HUES64 (cell line): ENCODE results near the gene PTP4A1.

Source experiments
- H3K27ac ChIP-seq: 2 replicates; pipeline ENCODE4 v1.7.0; 2013; ENCODE audit warnings: low read depth, low read length, inconsistent platforms
- H3K27me3 ChIP-seq: 2 replicates; pipeline ENCODE4 v1.6.1; 2013; ENCODE audit warnings: mild to moderate bottlenecking, low read length; ENCODE audit not compliant: insufficient read depth
- H3K36me3 ChIP-seq: 2 replicates; pipeline ENCODE4 v1.6.1; 2013; ENCODE audit warnings: mild to moderate bottlenecking, low read length; ENCODE audit not compliant: insufficient read depth
- H3K4me1 ChIP-seq: 2 replicates; pipeline ENCODE4 v1.6.1; 2013; ENCODE audit warnings: mild to moderate bottlenecking, low read length, moderate library complexity; ENCODE audit not compliant: insufficient read depth
- H3K4me3 ChIP-seq: 2 replicates; pipeline ENCODE4 v1.5.1; 2013; ENCODE audit warnings: mild to moderate bottlenecking, low read length, moderate library complexity
- H3K9ac ChIP-seq: 2 replicates; pipeline ENCODE4 v1.6.1; 2013; ENCODE audit warnings: mild to moderate bottlenecking, low read depth, low read length
- H3K9me3 ChIP-seq: 2 replicates; pipeline ENCODE4 v1.6.1; 2013; ENCODE audit warnings: low read depth, low read length; ENCODE audit not compliant: insufficient read depth
- WGBS: fragments of 150-250, 120-280 bp; methylation state at CpG from one replicate; pipeline ENCODE4 v1.1.7; 2013; ENCODE audit warnings: missing lambda C conversion rate; 5-methylcytosine and 5-hydroxymethylcytosine counted together

PTP4A1 gene

DNA sequence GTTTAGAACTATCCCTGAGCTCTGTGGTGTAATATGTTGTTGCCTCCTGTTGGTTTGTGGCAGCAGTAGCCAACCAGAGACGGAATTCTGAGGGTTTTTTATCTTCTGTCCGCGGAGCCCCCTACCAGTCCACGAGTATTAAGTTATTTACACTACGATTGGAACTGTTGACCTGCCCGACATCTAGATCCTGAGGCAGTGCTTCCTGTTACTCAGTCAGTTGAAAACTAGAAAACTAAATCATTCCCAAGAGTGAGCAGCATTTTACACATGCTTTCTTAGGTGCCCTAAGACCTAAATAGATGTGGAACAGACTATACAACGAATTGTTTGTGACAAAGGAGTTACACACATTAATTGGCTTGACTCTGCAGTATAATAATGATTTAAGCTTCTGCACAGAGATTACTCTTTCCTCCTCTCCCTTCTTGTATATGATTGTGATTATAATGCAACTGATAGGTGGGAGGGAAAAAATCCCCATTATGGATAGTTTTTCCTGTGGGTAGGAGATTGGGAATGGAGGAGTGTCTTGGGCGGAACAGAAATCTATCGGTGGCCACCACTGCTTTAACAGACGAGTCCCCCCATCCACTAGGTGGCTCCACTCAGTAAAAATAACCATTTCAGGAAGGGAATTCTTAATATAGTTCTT lies 1.7 kb downstream of the PTP4A1 start:
- no peaks in the 10 kb centered on the region for H3K9me3 ChIP-seq
- peaks cover 14% of the 10 kb centered on the region for H3K27me3 ChIP-seq
- peak overlapping the region; percentile 83 for H3K27ac ChIP-seq
- peaks cover 22% of the 10 kb centered on the region for H3K4me1 ChIP-seq
- peak overlapping the region; percentile 69 for H3K4me3 ChIP-seq
- WGBS, result 4% methylated on average over 9 of the region's 10 CpGs
- H3K36me3 ChIP-seq, result peaks cover 42% of the 10 kb centered on the region
- peak overlapping the region; percentile 97 for H3K9ac ChIP-seq

DNA sequence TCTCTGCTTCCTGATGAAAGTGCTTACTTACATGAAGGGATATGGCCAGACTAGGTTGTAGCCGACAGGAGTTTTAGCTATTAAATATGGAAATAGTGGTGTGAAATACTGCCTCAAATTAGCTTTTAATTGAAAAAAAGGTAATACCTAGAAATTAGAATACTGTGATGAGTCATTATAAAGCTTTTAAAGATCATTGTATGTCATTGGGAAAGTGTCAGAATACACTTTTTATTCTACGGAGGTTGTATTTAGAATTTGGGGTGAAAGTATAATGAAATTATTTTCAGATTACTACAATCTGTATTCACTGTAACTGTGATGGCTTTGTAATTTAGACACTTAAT lies 2.2 kb downstream of the PTP4A1 start:
- peaks cover 47% of the 10 kb centered on the region for H3K36me3 ChIP-seq
- no peak overlapping the region for H3K9ac ChIP-seq
- H3K9me3 ChIP-seq, result no peaks in the 10 kb centered on the region
- no peak overlapping the region for H3K27ac ChIP-seq
- WGBS, result 70% methylated on average over 2 of the region's 2 CpGs
- H3K27me3 ChIP-seq, result peaks cover 14% of the 10 kb centered on the region
- H3K4me1 ChIP-seq, result peaks cover 22% of the 10 kb centered on the region
- H3K4me3 ChIP-seq, result peak overlapping the region; percentile 69

DNA sequence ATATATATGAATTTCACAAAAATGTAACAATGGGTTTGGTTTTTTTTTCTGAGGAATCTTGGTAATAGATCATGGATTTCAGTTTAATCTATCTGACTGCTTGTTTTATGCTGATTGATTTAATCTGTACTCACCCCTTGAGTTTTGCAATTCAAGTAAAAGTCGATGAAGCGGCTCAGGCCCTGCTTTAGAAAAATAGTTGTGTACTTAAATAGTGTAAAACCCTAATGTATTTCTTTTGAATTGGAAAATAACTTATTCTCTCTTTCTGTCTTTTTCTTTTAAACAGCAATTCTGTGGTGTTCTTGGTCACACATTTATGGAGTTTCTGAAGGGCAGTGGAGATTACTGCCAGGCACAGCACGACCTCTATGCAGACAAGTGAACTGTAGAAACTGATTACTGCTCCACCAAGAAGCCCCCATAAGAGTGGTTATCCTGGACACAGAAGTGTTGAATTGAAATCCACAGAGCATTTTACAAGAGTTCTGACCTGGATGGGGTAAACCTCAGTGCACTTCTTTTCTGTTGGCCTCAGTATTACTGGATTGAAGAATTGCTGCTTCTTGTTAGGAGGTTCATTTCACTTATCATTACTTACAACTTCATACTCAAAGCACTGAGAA lies 4.0 kb downstream of the PTP4A1 start:
- H3K36me3 ChIP-seq, result peaks cover 64% of the 10 kb centered on the region
- 98% methylated on average over 3 of the region's 3 CpGs for WGBS

DNA sequence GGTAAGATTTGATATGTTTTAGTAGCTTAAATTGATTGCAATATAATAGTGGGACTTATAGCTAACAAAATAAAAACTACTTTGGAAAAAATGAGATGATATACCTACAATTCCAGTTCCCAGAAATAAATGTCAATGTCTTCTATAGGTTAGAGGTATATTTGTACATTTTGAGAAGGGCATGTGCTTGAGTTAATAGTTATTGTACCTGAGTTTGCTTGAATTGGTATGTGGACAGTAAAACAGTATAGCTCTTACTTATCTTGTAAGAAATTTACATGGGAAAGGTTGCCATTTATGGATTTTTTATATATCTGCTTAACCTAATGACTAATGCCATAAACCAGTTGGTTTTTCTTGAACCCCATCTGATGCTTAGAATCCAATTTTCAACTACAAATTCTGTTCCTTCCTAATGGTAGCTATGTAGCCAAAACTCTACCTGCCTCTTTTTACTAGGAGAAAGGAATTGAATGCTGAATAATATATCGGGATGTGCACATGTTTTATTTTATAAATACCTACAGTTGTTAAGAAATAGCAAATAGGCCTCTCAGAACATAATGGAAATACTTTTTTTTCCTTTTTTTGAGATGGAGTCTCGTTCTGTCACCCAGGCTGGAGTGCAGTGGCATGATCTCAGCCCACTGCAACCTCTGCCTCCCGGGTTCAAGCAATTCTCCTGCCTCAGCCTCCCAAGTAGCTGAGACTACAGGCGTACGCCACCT lies 4.9 kb downstream of the PTP4A1 start:
- H3K9ac ChIP-seq, result no peak overlapping the region
- H3K4me1 ChIP-seq, result peaks cover 14% of the 10 kb centered on the region
- H3K27me3 ChIP-seq, result no peaks in the 10 kb centered on the region
- no peaks in the 10 kb centered on the region for H3K9me3 ChIP-seq
- H3K36me3 ChIP-seq, result peaks cover 73% of the 10 kb centered on the region
- WGBS, result 97% methylated on average over 4 of the region's 5 CpGs
- H3K4me3 ChIP-seq, result no peak overlapping the region
- H3K27ac ChIP-seq, result no peak overlapping the region

More for the DNA sequence above, 4.0 kb downstream of the PTP4A1 start:
- Histone ChIP-seq H3K4me1 (peaks cover 18% of the 10 kb centered on the region), H3K27ac (no peak overlapping the region), H3K27me3 (peaks cover under 1% of the 10 kb centered on the region; the same call in 1 of the 2 replicates), H3K9ac (no peak overlapping the region), H3K4me3 (no peak overlapping the region), H3K9me3 (no peaks in the 10 kb centered on the region)

DNA sequence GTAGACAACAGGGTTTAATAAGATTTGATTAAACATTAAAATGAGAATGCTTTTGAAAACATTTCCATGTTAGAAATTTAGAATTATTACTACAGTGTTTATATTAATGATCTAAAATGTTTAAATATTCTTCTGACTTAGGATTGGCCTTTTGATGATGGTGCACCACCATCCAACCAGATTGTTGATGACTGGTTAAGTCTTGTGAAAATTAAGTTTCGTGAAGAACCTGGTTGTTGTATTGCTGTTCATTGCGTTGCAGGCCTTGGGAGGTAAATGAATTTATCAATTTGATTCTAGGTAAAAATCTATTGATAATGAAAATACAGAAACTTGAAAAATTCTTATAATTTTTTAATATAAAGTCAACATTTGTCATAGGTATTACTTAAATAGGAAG lies 6.5 kb downstream of the PTP4A1 start:
- Histone ChIP-seq H3K4me3 (no peak overlapping the region), H3K27me3 (no peaks in the 10 kb centered on the region), H3K36me3 (peaks cover 84% of the 10 kb centered on the region), H3K9me3 (no peaks in the 10 kb centered on the region), H3K27ac (no peak overlapping the region), H3K4me1 (peaks cover 14% of the 10 kb centered on the region), H3K9ac (no peak overlapping the region)
- 86% methylated on average over 2 of the region's 2 CpGs for WGBS

DNA sequence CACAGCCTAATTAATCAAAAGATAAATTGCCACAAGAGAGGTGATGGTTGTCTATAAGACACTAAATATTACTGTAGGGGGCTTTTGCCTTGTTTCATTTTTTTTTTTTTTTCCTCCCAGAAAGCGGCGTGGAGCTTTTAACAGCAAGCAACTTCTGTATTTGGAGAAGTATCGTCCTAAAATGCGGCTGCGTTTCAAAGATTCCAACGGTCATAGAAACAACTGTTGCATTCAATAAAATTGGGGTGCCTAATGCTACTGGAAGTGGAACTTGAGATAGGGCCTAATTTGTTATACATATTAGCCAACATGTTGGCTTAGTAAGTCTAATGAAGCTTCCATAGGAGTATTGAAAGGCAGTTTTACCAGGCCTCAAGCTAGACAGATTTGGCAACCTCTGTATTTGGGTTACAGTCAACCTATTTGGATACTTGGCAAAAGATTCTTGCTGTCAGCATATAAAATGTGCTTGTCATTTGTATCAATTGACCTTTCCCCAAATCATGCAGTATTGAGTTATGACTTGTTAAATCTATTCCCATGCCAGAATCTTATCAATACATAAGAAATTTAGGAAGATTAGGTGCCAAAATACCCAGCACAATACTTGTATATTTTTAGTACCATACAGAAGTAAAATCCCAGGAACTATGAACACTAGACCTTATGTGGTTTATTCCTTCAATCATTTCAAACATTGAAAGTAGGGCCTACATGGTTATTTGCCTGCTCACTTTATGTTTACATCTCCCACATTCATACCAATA lies 7.8 kb downstream of the PTP4A1 start:
- Histone ChIP-seq H3K27me3 (no peaks in the 10 kb centered on the region), H3K36me3 (peaks cover 79% of the 10 kb centered on the region), H3K9ac (no peak overlapping the region), H3K9me3 (no peaks in the 10 kb centered on the region), H3K4me3 (no peak overlapping the region), H3K27ac (no peak overlapping the region), H3K4me1 (peaks cover 7% of the 10 kb centered on the region; the same call in 1 of the 2 replicates)
- WGBS, result over 99% methylated on average over 6 of the region's 6 CpGs

DNA sequence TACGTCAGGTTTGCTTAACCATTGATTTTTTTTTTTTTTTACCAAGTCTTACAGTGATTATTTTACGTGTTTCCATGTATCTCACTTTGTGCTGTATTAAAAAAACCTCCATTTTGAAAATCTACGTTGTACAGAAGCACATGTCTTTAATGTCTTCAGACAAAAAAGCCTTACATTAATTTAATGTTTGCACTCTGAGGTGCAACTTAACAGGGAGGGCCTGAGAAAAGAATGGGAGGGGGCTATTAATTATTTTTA lies 8.4 kb downstream of the PTP4A1 start:
- H3K4me3 ChIP-seq, result no peak overlapping the region
- H3K27ac ChIP-seq, result no peak overlapping the region
- H3K27me3 ChIP-seq, result no peaks in the 10 kb centered on the region
- no peak overlapping the region for H3K9ac ChIP-seq
- 98% methylated on average over 3 of the region's 3 CpGs for WGBS
- peaks cover 2% of the 10 kb centered on the region; the same call in 1 of the 2 replicates for H3K4me1 ChIP-seq
- H3K36me3 ChIP-seq, result peaks cover 74% of the 10 kb centered on the region
- H3K9me3 ChIP-seq, result no peaks in the 10 kb centered on the region

DNA sequence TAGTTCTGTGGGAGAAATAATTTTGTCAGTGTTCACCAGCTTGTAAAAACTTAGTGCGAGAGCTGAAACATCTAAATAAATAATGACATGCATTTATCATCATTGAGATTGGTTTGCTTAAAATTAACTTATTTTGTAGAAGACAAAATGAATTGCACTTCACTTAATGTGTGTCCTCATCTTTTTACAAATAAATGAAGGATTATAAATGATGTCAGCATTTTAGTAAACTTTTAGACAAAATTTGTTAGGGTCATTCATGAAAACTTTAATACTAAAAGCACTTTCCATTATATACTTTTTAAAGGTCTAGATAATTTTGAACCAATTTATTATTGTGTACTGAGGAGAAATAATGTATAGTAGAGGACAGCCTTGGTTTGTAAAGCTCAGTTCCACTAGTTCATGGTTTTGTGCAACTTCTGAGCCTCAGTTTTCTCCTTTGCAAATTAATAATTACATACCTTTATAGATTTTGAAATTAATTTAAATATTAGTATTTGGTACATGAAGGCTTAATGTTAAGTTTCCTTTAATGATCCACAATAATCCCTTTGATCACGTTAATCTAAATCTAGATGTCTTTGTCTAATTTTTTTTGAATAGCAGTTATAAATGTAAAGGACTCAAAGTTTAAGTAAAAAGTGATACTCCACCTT lies 9.2 kb downstream of the PTP4A1 start:
- Histone ChIP-seq H3K4me3 (no peak overlapping the region), H3K4me1 (no peaks in the 10 kb centered on the region), H3K36me3 (peaks cover 67% of the 10 kb centered on the region), H3K27me3 (no peaks in the 10 kb centered on the region), H3K9ac (no peak overlapping the region), H3K27ac (no peak overlapping the region), H3K9me3 (no peaks in the 10 kb centered on the region)
- WGBS, result no CpG with 5 or more reads among the region's 2 CpGs

DNA sequence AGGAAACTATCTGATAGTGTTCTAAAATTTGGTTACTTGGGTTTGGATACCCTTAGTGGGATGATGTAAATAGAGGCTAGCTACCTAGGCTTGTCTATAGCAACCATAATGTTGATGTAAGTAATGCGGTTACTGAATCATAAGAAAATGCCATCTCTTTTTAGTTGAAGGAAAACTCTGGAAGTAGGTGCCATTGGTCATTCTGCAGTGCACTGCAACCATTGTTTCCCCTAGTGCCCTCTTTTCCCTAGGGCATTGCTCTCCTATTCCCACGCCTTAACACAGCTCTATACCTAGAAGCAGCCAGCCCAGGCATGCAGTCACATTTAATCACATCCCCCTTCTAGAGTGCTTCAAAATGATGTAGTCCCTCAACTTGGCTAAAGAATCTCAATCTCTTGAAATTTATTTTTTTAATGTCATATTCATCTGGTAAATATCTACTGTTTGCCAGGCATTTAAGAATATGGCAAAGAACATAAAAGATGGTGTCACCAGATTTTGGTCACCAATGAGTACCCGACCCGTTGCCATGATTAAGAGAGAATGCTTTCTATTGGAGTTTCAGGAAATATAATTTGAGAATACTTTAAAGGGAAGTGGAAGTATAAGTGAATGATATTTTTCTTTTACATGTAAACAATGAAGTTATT lies 10.4 kb downstream of the PTP4A1 start:
- H3K9ac ChIP-seq, result no peak overlapping the region
- no peak overlapping the region for H3K4me3 ChIP-seq
- H3K9me3 ChIP-seq, result no peaks in the 10 kb centered on the region
- no peak overlapping the region for H3K27ac ChIP-seq
- H3K4me1 ChIP-seq, result no peaks in the 10 kb centered on the region
- H3K27me3 ChIP-seq, result no peaks in the 10 kb centered on the region
- 94% methylated on average over 4 of the region's 4 CpGs for WGBS
- peaks cover 55% of the 10 kb centered on the region for H3K36me3 ChIP-seq

DNA sequence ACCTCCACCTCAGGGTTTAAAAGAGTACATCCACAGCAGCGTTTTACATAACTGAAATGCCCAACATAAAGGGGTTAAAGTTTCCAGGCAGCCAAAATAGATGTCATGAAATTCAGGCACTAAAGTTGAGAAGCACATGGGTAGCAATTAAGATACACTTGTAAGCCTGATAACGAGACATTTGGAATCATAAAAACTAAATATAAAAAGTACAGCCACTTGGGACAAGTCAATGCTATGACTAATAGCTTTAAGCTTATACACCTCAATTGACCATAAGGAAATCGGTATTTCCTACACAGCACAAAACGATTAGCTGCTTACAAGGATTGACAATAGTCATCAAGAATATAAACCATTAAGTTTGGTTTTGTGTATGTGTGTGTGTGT lies 11.8 kb downstream of the PTP4A1 start:
- no peak overlapping the region for H3K27ac ChIP-seq
- no peak overlapping the region for H3K9ac ChIP-seq
- no peak overlapping the region for H3K4me3 ChIP-seq
- no peaks in the 10 kb centered on the region for H3K27me3 ChIP-seq
- peaks cover 41% of the 10 kb centered on the region for H3K36me3 ChIP-seq
- no peaks in the 10 kb centered on the region for H3K9me3 ChIP-seq
- no peaks in the 10 kb centered on the region for H3K4me1 ChIP-seq
- WGBS, result 92% methylated on average over 4 of the region's 4 CpGs
